Liver (tissue), 9 donors: ENCODE data around the gene S100A12. TPM values are rescaled to one million over a fixed set of nuclear protein-coding genes. Genes with fewer than 3 reads are reported as not detected.

Source experiments
- DNase-seq: peaks from one replicate; pipeline ENCODE4 v3.0.0-alpha.2; 2017; ENCODE audit warnings: low spot score
- H3K27ac ChIP-seq, 2 donors: one replicate each; pipeline ENCODE4 v1.7.0; 2013; ENCODE audit warnings: inconsistent platforms in 2 of 2, low read length in 2 of 2, control low read depth in 1 of 2, low read depth in 1 of 2, mild to moderate bottlenecking in 1 of 2
- H3K27me3 ChIP-seq, 4 donors: one replicate each; pipeline versions ENCODE4 v1.6.1 to v1.7.0; 2013; ENCODE audit warnings: low read length in 3 of 4, inconsistent platforms in 1 of 4, mild to moderate bottlenecking in 1 of 4, moderate library complexity in 1 of 4; ENCODE audit not compliant: control insufficient read depth in 4 of 4, insufficient read depth in 4 of 4
- H3K36me3 ChIP-seq, 4 donors: one replicate each; pipeline versions ENCODE4 v1.6.1 to v1.7.0; 2013; ENCODE audit warnings: low read length in 3 of 4, mild to moderate bottlenecking in 3 of 4, low read depth in 1 of 4, moderate library complexity in 1 of 4; ENCODE audit not compliant: control insufficient read depth in 4 of 4, insufficient read depth in 3 of 4
- H3K4me1 ChIP-seq, 4 donors: one replicate each; pipeline versions ENCODE4 v1.6.1 to v1.7.0; 2013; ENCODE audit warnings: low read length in 3 of 4, mild to moderate bottlenecking in 3 of 4, moderate library complexity in 1 of 4; ENCODE audit not compliant: control insufficient read depth in 4 of 4, insufficient read depth in 4 of 4
- H3K4me3 ChIP-seq, 3 donors: one replicate each; pipeline versions ENCODE4 v1.6.1 to v1.7.0; 2013; ENCODE audit warnings: low read length in 3 of 3, control low read depth in 1 of 3, low read depth in 1 of 3, mild to moderate bottlenecking in 1 of 3
- H3K9ac ChIP-seq, 2 donors: one replicate each; pipeline ENCODE4 v1.7.0; 2013; ENCODE audit warnings: low read length in 2 of 2, mild to moderate bottlenecking in 2 of 2, moderate library complexity in 2 of 2, control low read depth in 1 of 2, low read depth in 1 of 2
- H3K9me3 ChIP-seq, 4 donors: one replicate each; pipeline versions ENCODE4 v1.6.1 to v1.7.0; 2013; ENCODE audit warnings: low read length in 3 of 4; ENCODE audit not compliant: control insufficient read depth in 4 of 4
- ATF3 ChIP-seq: IDR thresholded peaks from 2 replicates; pipeline ENCODE4 v1.6.1; 2016; ENCODE audit warnings: antibody characterized with exemption
- CTCF ChIP-seq: fragments of 150-350 bp; IDR thresholded peaks from 2 replicates; pipeline ENCODE4 v1.5.1; 2017; ENCODE audit warnings: improper control_type of control experiment, low read depth, low read length; ENCODE audit not compliant: missing input control
- EGR1 ChIP-seq, 2 donors: IDR thresholded peaks; 2 replicates each; pipeline ENCODE4 v1.6.1; 2016 to 2018; ENCODE audit warnings: antibody characterized with exemption in 2 of 2, low read depth in 2 of 2
- FOXA1 ChIP-seq: IDR thresholded peaks from 2 replicates; pipeline ENCODE4 v1.6.1; 2016; ENCODE audit warnings: antibody characterized with exemption
- FOXA2 ChIP-seq: IDR thresholded peaks from 2 replicates; pipeline ENCODE4 v1.6.1; 2016; ENCODE audit warnings: antibody characterized with exemption
- GABPA ChIP-seq, 2 donors: IDR thresholded peaks in 1 of 2; conservative IDR thresholded peaks in 1 of 2; 2 replicates each; pipeline ENCODE4 v1.6.1; 2016; ENCODE audit warnings: antibody characterized with exemption in 2 of 2, mild to moderate bottlenecking in 1 of 2, moderate library complexity in 1 of 2
- HNF4A ChIP-seq, 2 donors: conservative IDR thresholded peaks; 2 replicates each; pipeline ENCODE4 v1.6.1; 2016; ENCODE audit warnings: antibody characterized with exemption in 2 of 2, mild to moderate bottlenecking in 2 of 2
- HNF4G ChIP-seq: IDR thresholded peaks from 2 replicates; pipeline ENCODE4 v1.6.1; 2016; ENCODE audit warnings: antibody characterized with exemption
- JUND ChIP-seq, 2 donors: IDR thresholded peaks; 2 replicates each; pipeline ENCODE4 v1.6.1; 2016; ENCODE audit warnings: antibody characterized with exemption in 2 of 2
- MAX ChIP-seq: IDR thresholded peaks from 2 replicates; pipeline ENCODE4 v1.6.1; 2016; ENCODE audit warnings: antibody characterized with exemption
- NR2F2 ChIP-seq: IDR thresholded peaks from 2 replicates; pipeline ENCODE4 v1.6.1; 2016; ENCODE audit warnings: antibody characterized with exemption
- REST ChIP-seq: IDR thresholded peaks from 2 replicates; pipeline ENCODE4 v1.6.1; 2016; ENCODE audit warnings: antibody characterized with exemption, mild to moderate bottlenecking
- RXRA ChIP-seq, 2 donors: IDR thresholded peaks; 2 replicates each; pipeline ENCODE4 v1.6.1; 2017 to 2018; ENCODE audit warnings: antibody characterized with exemption in 2 of 2, mild to moderate bottlenecking in 1 of 2
- SP1 ChIP-seq: IDR thresholded peaks from 2 replicates; pipeline ENCODE4 v1.6.1; 2018; ENCODE audit warnings: antibody characterized with exemption, mild to moderate bottlenecking
- TAF1 ChIP-seq: conservative IDR thresholded peaks from 2 replicates; pipeline ENCODE4 v1.6.1; 2016; ENCODE audit warnings: antibody characterized with exemption, mild to moderate bottlenecking
- YY1 ChIP-seq: IDR thresholded peaks from 2 replicates; pipeline ENCODE4 v1.6.1; 2016; ENCODE audit warnings: antibody characterized with exemption, mild to moderate bottlenecking
- ZBTB33 ChIP-seq: IDR thresholded peaks from 2 replicates; pipeline ENCODE4 v1.6.1; 2016; ENCODE audit warnings: antibody characterized with exemption
- WGBS: extraction: QIAGEN DNeasy Blood & Tissue Kit; methylation state at CpG from one replicate; pipeline ENCODE4 v1.1.7; 2013; 5-methylcytosine and 5-hydroxymethylcytosine counted together
- polyA plus RNA-seq, 2 donors: library from polyadenylated mRNA; stranded (reverse) in 1 of 2; unstranded in 1 of 2; fragments of 200-250 nt in 1 of 2; fragments of >200 nt in 1 of 2; fragmentation: Nextera tagmentation in 1 of 2; extraction: Ambion mirVana in 1 of 2; gene quantifications; one replicate each; pipeline versions ENCODE4 v1.2.1 to v1.2.3, GENCODE V29; 2013 to 2015
- total RNA-seq, 2 donors: library from RNA; depleted of rRNA; stranded (reverse); fragments of >200 nt; gene quantifications; one replicate each; pipeline ENCODE4 v1.2.3, GENCODE V29; 2014
- donor health status: healthy.
- donor health status: healthy.
- donor health status: healthy.
- donor health status: healthy.
- donor health status: healthy.

Gene S100A12
- total and polyA plus RNA-seq, 4 donors: 3.3 to 35.2 (median 12.1) TPM

GRCh38 chr1:153390938-153391710 lies 15.7 kb upstream of the S100A12 start, which contains the start of gene S100A8 (continued):
- TF ChIP-seq SP1 (no peak), FOXA2 (no peak), NR2F2 (no peak)

GRCh38 chr1:153389973-153390879 lies 14.8 kb upstream of the S100A12 start:
- Histone ChIP-seq H3K9me3 (no peaks in the 10 kb centered on the region), H3K4me1 (no peaks in the 10 kb centered on the region), H3K27ac (peak overlapping the region; percentile 19 to 52), H3K4me3 (no peak overlapping the region), H3K27me3 (peaks cover 0 to 5% (median 0%) of the 10 kb centered on the region in 4 donors), H3K9ac (no peak overlapping the region), H3K36me3 (no peaks in the 10 kb centered on the region)
- 62% methylated on average over 17 of the region's 17 CpGs for WGBS
- TF ChIP-seq ATF3: no peak
- no peak for TF ChIP-seq TAF1
- TF ChIP-seq ZBTB33: no peak
- TF ChIP-seq FOXA1: no peak
- no peak for TF ChIP-seq EGR1 (IDR thresholded peaks at IDR 0.05; ENCODE audit: low read depth in 2 of 2)
- no peak for TF ChIP-seq JUND (IDR thresholded peaks at IDR 0.05)
- TF ChIP-seq GABPA (IDR thresholded peaks at IDR 0.05 in 1 of 2, conservative IDR thresholded peaks at IDR 0.05 in 1 of 2): no peak
- no peak for TF ChIP-seq CTCF
- no peak for TF ChIP-seq YY1
- TF ChIP-seq HNF4G: no peak
- TF ChIP-seq MAX: no peak
- no peak for TF ChIP-seq FOXA2
- no peak for TF ChIP-seq REST
- no peak for TF ChIP-seq NR2F2
- TF ChIP-seq HNF4A (conservative IDR thresholded peaks at IDR 0.05): no peak
- TF ChIP-seq SP1: no peak
- TF ChIP-seq RXRA (IDR thresholded peaks at IDR 0.05): no peak
- peak; percentile 19 for DNase-seq
